Erythroblast (primary cell): ENCODE measurements around the gene CDKN1A.

ENCODE experiments used
- GATA1 ChIP-seq: IDR thresholded peaks from 2 replicates; pipeline ENCODE4 v1.6.1; 2011; ENCODE audit warnings: low read depth, mild to moderate bottlenecking, control low read depth, low read length, moderate library complexity
- POLR2A ChIP-seq: IDR thresholded peaks from 2 replicates; pipeline ENCODE4 v1.6.1; 2011; ENCODE audit warnings: mild to moderate bottlenecking, low read length

DNA sequence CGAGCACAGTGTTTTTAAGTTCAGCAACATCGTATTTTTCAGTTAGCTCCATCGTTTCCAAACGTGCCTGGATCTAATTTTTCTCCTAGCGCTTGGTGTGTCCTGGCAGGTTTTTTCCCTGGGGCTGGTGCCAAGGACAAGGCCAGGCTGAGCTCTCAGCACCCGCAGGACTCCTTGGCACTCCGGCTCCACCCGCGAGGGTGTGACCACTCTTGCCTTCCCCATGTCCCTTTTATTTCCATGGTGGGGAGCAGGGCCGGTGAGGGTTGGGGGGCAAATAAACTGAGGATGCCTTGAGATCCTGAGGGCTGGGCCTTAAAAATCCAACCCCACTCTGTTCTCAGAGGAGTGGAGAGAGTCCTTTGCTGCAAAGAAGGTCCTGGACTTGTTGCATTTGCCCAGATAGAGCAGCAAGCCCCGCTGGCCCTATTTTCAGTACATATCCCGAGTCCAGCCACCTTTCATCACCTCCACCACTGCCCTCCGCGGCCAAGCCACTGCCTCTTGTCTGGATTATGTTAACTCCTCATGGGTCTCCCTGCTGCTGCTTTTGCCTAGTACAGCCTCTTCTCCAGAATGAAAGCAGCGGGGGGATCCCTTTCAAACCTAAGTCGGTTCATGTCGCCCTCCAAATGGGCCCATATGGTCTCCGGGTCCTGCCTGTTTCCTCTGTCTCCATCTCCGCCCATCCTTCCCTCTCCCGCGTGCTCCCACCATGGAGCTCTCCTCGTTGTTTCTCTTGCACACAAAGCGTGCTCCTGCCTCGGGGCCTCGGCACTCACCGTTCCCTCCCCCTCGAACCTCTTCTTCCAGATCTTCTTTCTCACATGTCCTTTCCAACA is 14.6 kb downstream of the CDKN1A start:
- TF ChIP-seq POLR2A = no peak
- no peak for TF ChIP-seq GATA1
